Gastroesophageal sphincter (tissue), 3 donors: Measurements from ENCODE around the gene NFKBIL1.

Experiments
- CTCF ChIP-seq, 4 experiments: fragments of 200-600 bp in 2 of 4; fragments of 450-650 bp in 2 of 4; sonication (generic) in 1 of 4; IDR thresholded peaks; one replicate each; pipeline ENCODE4 v1.5.1; 2017 to 2019; ENCODE audit warnings: antibody characterized with exemption in 4 of 4, mild to moderate bottlenecking in 2 of 4, moderate library complexity in 2 of 4
- POLR2A ChIP-seq, 2 donors: fragments of 450-650 bp; IDR thresholded peaks; one replicate each; pipeline ENCODE4 v1.6.1; 2017; ENCODE audit warnings: antibody characterized with exemption in 2 of 2, mild to moderate bottlenecking in 2 of 2, moderate library complexity in 1 of 2
- POLR2AphosphoS5 ChIP-seq: sonication (generic); formaldehyde crosslinking; IDR thresholded peaks from one replicate; pipeline ENCODE4 v1.6.1; 2017; ENCODE audit warnings: antibody characterized with exemption

- TF ChIP-seq POLR2A (IDR thresholded peaks at IDR 0.05) (no peak), CTCF (IDR thresholded peaks at IDR 0.05) (no peak), POLR2AphosphoS5 (peak; percentile 65)
These were observed 12.7 kb downstream of the NFKBIL1 start for GRCh38 chr6:31559958-31560696.
